Activated CD8-positive, alpha-beta T cell treated with anti-CD3 and anti-CD28 coated beads for 36 hours (primary cell): ENCODE measurements around the gene ASTN2. TPM values are rescaled to one million over a fixed set of nuclear protein-coding genes. Genes with fewer than 3 reads are reported as not detected.

Experiments
- ATAC-seq: fragments of 200-7000 bp; cut with Tn5 transposase; one replicate; pipeline ENCODE4 v1.10.0; 2021; ENCODE audit warnings: mild to moderate bottlenecking, moderate library complexity
- CTCF ChIA-PET: fragments of 350-600 bp; sonication (Branson Sonifier 250); formaldehyde crosslinking; loops from one replicate; lab custom pipeline; 2021; ENCODE audit warnings: antibody characterized with exemption; lab: Charles Lee
- POLR2A ChIA-PET: fragments of 350-600 bp; sonication (Branson Sonifier 250); formaldehyde crosslinking; loops from one replicate; lab custom pipeline; 2021; ENCODE audit warnings: antibody characterized with exemption; lab: Charles Lee
- DNase-seq: peaks from one replicate; pipeline ENCODE4 v3.0.0-alpha.2; 2020
- H3K27ac Mint-ChIP-seq: one replicate; pipeline ENCODE4 v1.8.0; 2021; ENCODE audit warnings: mild to moderate bottlenecking, mixed read lengths
- H3K27me3 Mint-ChIP-seq: one replicate; pipeline ENCODE4 v1.8.0; 2021; ENCODE audit warnings: mixed read lengths
- H3K36me3 Mint-ChIP-seq: one replicate; pipeline ENCODE4 v1.8.0; 2021; ENCODE audit warnings: low read depth, mixed read lengths
- H3K4me1 Mint-ChIP-seq: one replicate; pipeline ENCODE4 v1.8.0; 2021; ENCODE audit warnings: low read depth, mixed read lengths
- H3K4me3 Mint-ChIP-seq: one replicate; pipeline ENCODE4 v1.8.0; 2021; ENCODE audit warnings: mild to moderate bottlenecking, moderate library complexity, mixed read lengths
- H3K9me3 Mint-ChIP-seq: one replicate; pipeline ENCODE4 v1.8.0; 2021; ENCODE audit warnings: mixed read lengths
- CTCF ChIP-seq: fragments of 200-600 bp; IDR thresholded peaks from one replicate; pipeline ENCODE4 v1.8.0; 2022; ENCODE audit warnings: antibody characterized with exemption, mild to moderate bottlenecking
- intact Hi-C: fragments of 100-400 bp; cut with micrococcal nuclease; formaldehyde crosslinking; loops from one replicate; pipeline ENCODE4 v1.10.0; 2022
- total RNA-seq, 2 experiments: library from RNA; stranded (reverse); gene quantifications; one replicate each; pipeline ENCODE4 v1.2.3, GENCODE V29; 2021

The ASTN2 gene
- total RNA-seq, 2 experiments from 2014 or later = 5.2 to 5.7 TPM

DNA sequence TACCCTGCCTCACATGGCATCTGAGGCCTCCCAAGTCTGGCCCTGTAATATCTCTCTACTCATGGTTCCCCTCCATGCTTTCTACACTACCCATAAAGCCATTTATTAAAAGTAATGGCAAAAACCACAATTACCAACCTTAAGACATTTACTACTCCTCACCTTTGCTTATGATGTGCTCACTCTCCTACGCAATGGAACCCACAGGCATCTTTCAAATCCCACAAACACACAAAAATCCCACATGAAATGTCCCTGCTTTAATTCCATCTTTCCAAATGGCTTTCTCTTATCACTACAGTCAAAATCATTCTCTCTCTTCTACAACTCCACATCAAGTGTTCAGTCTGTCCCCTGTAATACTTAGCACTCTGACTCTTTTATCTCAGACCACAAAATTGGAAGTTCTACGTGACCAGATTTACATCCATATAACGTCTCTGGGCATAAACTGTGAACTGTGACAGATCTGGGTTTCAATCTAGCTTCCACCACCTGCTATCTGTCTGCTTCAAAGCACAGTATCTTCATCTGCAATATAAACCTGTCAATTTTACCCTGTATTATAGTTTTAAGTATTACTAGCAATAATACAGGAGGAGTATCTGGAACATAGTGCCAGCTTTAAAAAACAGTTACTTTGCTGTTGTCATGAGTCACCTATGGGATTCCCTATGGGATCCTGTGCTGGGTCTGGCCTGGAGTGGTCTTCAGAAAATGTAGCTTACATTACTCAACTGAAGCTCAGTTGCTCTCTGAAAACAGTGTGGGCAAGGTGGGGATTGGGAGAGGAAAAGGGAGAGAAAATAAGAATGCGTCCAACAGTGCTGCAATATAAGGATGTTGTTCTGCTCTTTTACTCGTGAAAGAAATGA lies 864.8 kb downstream of the ASTN2 start:
- ATAC-seq = no peak
- POLR2A ChIA-PET = no interaction called here

DNA sequence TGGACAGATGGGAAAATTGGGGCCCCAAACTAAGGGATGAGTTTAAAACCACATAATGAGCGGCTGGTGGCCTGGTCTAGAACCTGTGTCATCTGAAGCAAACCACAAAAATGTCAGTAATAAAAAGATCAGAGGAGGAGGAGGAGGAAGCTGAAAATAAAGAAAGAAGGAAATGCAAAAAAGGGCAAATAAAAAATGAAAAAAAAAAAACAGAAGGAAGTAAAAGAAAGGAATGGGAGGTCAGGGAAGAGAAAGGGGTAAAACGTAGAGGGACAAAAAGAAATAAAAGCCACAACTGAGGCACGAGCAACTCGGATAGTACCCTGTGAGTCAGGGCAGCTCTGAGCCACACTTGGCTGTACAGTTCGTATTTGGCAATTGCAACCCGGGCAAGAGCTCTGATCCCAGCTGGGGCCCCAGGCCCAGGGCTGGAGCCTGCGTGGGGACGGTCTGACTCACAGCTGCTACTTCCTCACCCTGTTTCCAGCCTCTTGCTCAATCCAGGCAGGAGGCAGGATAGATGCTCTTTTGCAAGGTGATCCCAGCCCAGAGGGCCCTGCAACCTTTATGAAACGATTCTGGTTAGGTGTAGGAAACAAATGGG lies 865.7 kb downstream of the ASTN2 start:
- no peaks in the 10 kb centered on the region for H3K27me3 Mint-ChIP-seq
- no peak overlapping the region for H3K27ac Mint-ChIP-seq
- intact Hi-C loops = no loop called here
- H3K9me3 Mint-ChIP-seq = no peaks in the 10 kb centered on the region
- peaks cover 2% of the 10 kb centered on the region for H3K36me3 Mint-ChIP-seq
- CTCF ChIA-PET = no interaction called here
- DNase-seq (no peak), ATAC-seq (no peak)
- H3K4me3 Mint-ChIP-seq = no peak overlapping the region
- POLR2A ChIA-PET = no interaction called here
- peaks cover 4% of the 10 kb centered on the region for H3K4me1 Mint-ChIP-seq
- TF ChIP-seq CTCF = no peak

More for the DNA sequence above, 864.8 kb downstream of the ASTN2 start:
- H3K9me3 Mint-ChIP-seq = no peaks in the 10 kb centered on the region
- no peak for DNase-seq
- intact Hi-C loops = no loop called here
- H3K4me3 Mint-ChIP-seq = no peak overlapping the region
- CTCF ChIA-PET = no interaction called here
- TF ChIP-seq CTCF = no peak
- peaks cover 2% of the 10 kb centered on the region for H3K36me3 Mint-ChIP-seq
- no peak overlapping the region for H3K27ac Mint-ChIP-seq
- H3K4me1 Mint-ChIP-seq = peaks cover 4% of the 10 kb centered on the region
- H3K27me3 Mint-ChIP-seq = no peaks in the 10 kb centered on the region

GRCh38 chr9:116547729-116548426 lies 867.0 kb downstream of the ASTN2 start:
- Mint-ChIP-seq H3K27me3 (no peaks in the 10 kb centered on the region), H3K4me3 (no peak overlapping the region), H3K36me3 (peaks cover 2% of the 10 kb centered on the region), H3K4me1 (peaks cover 4% of the 10 kb centered on the region), H3K27ac (no peak overlapping the region), H3K9me3 (no peaks in the 10 kb centered on the region)
- intact Hi-C loops = no loop called here
- no peak for ATAC-seq
- TF ChIP-seq CTCF = no peak
- no peak for DNase-seq
- ChIA-PET CTCF (no interaction called here), POLR2A (no interaction called here)

DNA sequence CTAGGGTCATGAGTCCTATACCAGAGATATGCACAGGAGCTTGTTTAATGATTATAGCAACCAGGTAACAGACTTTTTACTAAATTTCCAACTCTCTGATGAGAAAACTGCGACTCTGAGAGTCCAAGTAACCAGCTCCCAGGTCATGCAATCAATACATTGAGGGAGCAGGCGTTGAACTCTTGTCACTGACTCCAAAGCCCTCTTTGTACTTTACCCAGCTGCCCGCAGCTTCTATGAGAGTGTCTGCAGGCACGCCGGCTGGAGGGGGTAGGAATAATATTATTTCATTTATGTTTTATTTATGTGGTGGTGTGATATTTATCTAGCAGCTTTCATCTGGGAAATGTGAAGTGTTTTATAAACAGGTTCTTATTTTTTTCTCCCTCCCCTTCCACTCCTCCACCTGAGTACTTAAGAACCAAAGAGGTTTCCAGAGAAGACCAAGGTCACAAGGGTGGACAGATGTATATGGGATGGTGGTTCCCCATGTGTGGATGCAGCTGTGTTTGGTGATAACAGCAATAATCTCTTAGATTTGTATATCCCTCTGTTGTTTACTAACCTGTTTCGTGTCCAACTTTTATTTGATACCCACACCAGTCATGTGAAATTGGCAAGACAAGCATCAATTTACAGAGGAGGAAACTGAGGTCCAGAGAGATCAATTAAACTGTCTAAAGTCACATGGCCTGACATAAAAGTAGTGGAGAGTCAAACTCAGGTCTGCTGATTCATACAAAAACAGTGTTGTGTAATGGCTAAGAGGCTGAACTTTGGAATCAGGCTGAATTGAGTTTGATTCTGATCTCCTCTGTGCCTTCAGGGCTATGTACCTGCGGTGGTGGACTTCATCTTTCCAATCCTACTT lies 867.9 kb downstream of the ASTN2 start:
- ATAC-seq = no peak
- DNase-seq = no peak
- intact Hi-C loops = no loop called here
- H3K36me3 Mint-ChIP-seq = peaks cover 2% of the 10 kb centered on the region
- H3K9me3 Mint-ChIP-seq = no peaks in the 10 kb centered on the region
- ChIA-PET POLR2A (no interaction called here), CTCF (no interaction called here)
- H3K27ac Mint-ChIP-seq = no peak overlapping the region
- TF ChIP-seq CTCF = no peak
- H3K27me3 Mint-ChIP-seq = no peaks in the 10 kb centered on the region
- no peak overlapping the region for H3K4me3 Mint-ChIP-seq
- peaks cover 4% of the 10 kb centered on the region for H3K4me1 Mint-ChIP-seq
